Putamen (tissue), 1 donor: ENCODE data around the gene PRKCH.

ENCODE experiments used
- DNase-seq: peaks from one replicate; pipeline ENCODE4 v3.0.0-alpha.2; 2016; ENCODE audit warnings: low spot score

The PRKCH gene

DNA sequence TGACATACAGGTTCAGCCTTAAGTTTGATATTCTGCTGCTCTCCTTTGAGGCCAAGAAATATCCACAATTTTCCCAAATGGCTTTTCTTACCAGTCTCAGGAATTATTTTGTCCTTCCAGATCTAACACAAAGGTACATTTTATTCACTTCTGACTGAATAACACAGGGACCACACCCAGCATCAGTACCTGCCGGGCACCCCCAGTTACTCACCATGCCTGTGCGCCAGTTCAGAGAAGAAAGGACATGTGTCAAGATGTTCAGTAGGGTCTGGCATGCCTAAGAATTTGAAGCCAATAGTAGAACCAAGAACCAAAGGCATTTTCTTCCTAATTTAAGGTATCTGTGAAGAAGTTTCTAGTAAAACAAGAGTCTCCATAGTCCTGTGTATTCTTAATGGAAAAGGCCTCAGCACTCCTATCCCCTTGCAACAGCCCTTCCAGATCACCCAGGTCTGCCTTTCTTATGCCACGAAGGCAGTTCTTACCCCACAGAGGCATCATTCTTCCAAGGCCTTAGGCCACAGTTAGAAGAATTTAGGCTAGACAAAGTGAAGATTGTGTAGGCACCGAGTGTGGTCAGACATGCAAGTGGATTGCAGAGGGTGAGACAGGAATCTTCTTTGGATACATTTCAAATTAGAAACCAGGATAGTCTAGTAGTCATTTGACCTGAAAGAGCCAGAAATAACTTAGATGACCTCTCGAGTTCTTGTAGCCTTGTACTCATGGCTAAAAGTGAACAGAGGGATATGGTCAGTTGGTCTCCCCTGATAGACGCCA lies 233.9 kb downstream of the PRKCH start:
- no peak for DNase-seq

GRCh38 chr14:61556455-61556854 lies 235.1 kb downstream of the PRKCH start:
- no peak for DNase-seq

DNA sequence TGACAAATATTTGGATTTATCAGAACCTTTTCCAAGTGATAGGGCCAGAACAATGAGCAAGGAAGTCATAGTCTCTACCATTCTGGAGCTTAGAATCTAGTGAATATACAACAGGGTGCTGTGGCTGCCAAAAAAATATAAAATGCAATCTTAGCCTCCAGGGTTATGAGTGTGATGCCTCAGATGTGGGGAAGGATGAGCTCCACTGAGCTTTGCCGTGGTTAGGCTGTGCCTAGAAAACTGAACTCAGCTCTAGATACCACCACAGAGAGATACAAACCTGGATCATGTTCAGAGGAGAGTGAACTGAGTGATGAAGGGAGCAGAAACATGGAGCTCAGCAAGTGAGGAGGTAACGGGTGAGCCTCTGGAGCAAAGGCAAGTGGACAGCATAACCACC lies 235.9 kb downstream of the PRKCH start:
- DNase-seq: no peak

DNA sequence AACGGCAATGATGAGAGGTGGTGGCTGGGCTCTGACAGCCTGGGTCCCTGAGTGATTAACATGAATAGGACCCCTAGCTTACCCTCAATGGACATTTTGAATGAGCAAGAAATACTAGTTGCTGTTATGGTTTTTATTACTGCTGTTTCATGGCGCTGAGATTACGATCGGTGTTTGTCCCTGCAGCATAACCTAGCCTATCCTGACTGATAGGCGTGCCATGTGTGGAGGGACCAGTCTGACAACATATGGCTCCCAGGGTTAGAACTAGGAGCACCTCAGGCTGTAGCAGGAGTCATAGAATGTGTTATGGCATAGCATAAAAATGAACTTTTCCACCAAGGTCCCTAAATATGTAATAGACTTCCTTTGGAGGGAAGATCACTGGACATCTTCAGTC lies 236.5 kb downstream of the PRKCH start:
- DNase-seq: no peak

DNA sequence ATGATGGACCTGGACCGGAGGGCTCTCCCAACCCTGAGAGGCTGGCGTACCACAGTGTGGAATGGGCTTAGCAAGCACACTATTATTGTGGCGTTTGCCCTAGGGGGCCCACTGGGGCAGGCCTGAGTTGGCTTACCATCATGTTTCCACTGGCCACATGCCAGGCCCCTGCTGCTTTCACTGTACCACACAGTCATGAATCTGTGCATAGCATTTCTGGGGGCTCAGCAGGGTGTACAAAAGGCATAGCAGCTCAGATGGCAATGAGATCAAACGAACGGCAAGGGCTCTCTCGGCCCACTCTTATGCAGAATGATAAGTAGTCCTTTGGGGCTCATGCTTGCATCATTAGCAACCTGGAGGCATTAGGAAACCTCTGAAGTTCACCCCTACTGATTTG lies 236.9 kb downstream of the PRKCH start:
- DNase-seq: no peak

GRCh38 chr14:61559641-61560201 lies 238.3 kb downstream of the PRKCH start:
- DNase-seq: no peak

DNA sequence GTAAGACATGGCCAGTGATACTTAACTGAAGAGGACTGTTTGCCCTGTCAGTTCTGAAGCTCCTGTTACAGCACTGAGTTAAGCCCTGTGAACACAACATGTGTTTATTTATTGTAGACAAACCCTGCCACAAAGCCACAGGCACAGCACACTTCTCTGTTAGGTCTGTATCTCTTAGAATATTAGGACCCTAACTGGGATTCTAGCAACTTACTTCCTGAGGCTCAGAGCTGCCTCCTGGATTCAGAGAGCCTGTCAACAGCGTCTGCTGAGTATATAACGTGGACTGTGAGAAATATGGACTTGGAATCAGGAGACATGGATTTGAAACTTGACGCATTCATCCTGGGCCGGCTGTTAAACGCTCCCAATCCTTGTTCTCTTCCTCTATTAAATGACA lies 238.9 kb downstream of the PRKCH start:
- no peak for DNase-seq

DNA sequence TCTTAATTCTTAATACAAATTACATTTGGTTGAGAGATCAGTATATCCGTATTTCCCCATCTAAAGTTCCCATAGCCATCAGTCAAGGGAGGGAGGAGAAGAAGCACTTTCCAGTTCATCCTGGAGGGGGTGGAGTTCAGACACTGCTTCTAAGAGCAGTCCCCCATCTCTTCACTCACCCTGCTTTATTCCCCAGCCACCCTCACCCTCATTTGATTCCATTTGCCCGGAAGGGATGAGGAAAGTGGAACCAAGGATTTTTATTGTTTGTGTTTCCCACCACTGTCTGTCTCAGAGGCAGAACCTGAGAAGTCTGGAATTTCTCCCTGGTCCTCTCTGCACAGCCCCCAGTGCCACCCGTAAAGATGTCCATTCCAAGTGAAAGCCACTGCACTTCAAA lies 239.7 kb downstream of the PRKCH start:
- no peak for DNase-seq

DNA sequence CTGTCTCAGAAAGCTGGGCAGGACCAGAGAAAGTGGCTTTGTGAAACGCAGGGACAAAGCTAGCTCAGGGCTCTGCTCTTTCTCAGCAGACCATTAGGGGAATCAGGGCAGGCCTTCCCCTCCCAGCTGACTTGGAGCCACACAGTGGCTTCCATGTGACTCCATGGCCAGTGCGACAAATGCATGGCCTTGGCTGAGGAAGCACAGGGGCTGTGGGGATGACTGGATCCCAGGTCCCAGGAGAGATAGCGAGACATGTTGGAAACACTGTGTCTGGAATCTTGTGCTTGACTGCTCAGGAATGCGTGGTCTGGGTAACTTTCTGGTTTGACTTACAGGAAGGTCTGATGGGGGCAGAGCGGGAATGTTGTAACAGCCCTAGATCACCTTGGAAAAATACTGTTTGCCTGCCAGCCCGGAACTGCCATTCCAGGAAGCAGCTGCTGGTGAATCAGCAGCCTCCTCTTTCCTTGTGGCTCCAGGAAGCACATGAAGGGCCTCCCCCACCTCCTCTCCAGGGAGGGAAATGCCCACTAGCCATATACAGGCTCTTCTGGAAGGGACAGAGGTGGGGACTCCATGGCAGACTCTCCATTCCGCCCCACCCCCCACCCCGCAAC lies 240.4 kb downstream of the PRKCH start:
- DNase-seq: no peak

DNA sequence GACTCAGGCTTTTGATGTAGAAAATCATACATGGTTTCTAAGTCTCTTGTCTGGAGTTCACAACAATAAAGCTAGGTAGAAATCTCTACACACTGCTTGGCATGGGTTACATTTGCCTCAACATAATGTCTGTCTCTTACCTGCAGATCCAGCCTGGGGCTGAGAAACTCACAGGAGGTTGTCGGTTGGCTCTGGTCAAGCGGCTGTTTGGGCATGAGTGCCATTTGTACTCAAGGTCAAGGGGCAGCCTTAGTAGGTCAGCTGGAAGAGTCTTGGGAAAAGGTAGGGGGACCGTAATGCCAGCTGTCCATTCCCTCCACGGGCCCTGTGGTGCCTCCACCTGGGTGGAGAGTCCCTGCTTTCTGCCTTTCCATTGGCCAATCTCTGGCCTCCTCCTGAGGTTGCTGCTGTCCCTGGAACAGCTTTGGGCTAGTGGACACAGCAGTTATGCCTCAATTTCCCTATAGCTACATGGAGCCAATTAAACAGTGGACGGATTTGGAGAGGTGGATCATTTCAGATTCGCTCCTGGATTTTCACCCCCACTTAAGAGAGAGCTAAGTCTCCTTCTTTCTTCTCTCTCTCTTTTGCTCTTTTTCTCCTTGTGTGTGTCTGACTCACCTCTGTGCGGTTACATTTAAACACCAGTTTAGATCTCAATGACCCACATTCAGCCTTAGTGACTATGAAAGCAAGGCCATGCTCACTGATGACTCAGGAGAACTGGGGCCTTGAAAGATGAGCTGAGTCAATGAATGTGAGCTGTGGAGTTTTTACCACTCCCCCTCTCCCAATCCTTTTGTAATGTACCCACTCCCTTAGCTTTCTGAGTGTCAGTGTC lies 241.2 kb downstream of the PRKCH start:
- no peak for DNase-seq

- DNase-seq: no peak
These were observed 241.8 kb downstream of the PRKCH start for GRCh38 chr14:61563162-61563511.

DNA sequence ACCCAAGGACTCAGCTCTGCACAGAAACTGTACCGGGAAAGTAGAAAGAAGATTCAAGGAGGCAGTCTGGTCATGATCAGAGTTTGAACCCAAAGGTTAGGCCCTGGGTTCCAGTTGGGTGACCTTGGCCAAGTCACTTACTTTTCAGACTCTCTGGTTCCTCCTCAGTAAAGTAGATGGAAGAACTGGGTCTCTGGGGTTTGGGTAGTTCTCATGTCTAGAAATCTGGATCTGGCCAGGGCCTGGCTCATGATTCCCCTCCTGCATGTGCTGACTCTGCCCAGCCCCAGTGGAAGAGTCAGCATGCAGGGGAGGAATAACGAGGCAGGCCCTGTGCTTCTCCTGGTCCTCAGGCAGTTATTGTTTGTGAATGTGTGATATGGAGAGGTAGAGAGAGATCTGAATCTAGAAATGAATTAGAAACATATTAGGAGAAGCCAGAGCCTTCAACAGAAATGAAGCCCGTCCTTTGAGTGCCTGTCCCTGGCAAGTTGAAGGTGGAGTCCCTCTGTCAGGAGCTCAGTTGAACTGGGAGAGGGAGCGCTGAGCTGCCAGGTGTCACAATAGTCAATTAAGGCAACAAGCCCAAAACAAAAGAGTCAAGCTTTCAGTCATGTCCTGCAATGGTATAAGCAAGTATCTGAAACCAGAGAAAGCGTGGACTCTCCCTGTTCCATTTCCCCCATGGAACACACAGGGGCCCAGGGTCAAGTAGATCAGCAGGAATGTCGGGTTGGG lies 242.7 kb downstream of the PRKCH start:
- DNase-seq: no peak

- no peak for DNase-seq
These were observed 243.3 kb downstream of the PRKCH start for GRCh38 chr14:61564618-61565091.

DNA sequence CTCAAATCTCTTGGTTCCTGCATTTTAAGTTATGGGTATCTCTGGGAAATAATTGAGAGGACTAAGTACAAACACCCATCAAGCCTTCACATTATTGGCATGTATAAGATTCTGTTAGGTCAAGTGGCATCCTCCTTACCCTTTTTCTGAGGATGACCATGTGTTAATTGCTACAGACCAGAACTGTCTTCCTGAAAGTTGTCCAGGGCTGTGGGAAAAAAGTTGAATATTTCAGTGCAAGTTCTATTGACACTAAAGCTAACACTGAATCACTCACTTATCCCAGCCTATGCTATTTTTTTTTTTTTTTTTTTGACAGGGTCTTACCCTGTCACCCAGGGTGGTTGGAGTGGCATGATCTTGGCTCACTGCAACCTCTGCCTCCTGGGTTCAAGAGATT lies 243.8 kb downstream of the PRKCH start:
- DNase-seq: no peak

GRCh38 chr14:61565836-61566536 lies 244.6 kb downstream of the PRKCH start:
- no peak for DNase-seq

- no peak for DNase-seq
These were observed 245.3 kb downstream of the PRKCH start for GRCh38 chr14:61566537-61567225.

- no peak for DNase-seq
These were observed 246.6 kb downstream of the PRKCH start for GRCh38 chr14:61567838-61568571.

- DNase-seq: no peak
These were observed 247.2 kb downstream of the PRKCH start for GRCh38 chr14:61568572-61569011.

GRCh38 chr14:61569308-61569707 lies 247.9 kb downstream of the PRKCH start:
- no peak for DNase-seq
